Astrocyte (in vitro differentiated cells and primary cell): ENCODE measurements around the gene WWP2. TPM values are rescaled to one million over a fixed set of nuclear protein-coding genes. Genes with fewer than 3 reads are reported as not detected.
"Not testable (repeated sequence)": the region's sequence is repeated elsewhere in the genome, so short reads cannot be mapped to it uniquely, and the experiment has no call there.

Source experiments
- DNase-seq: peaks from one replicate; pipeline ENCODE4 v3.0.0-alpha.2; 2010; ENCODE audit warnings: low read depth
- FAIRE-seq: peaks from 2 replicates; lab custom pipeline; 2011; peaks lifted over from hg19 to GRCh38; lab: Jason Lieb, UNC
- H2AFZ ChIP-seq: 2 replicates; pipeline ENCODE4 v1.6.0; 2012; ENCODE audit warnings: low read depth, low read length, inconsistent platforms
- H3K27ac ChIP-seq: 2 replicates; pipeline ENCODE4 v1.5.1; 2011; ENCODE audit warnings: low read depth, low read length, inconsistent platforms
- H3K27me3 ChIP-seq: 2 replicates; pipeline ENCODE4 v1.6.0; 2011; ENCODE audit warnings: low read length, inconsistent platforms; ENCODE audit not compliant: insufficient read depth
- H3K36me3 ChIP-seq: 2 replicates; pipeline ENCODE4 v1.5.1; 2011; ENCODE audit warnings: low read length, inconsistent platforms; ENCODE audit not compliant: insufficient read depth
- H3K4me1 ChIP-seq: 2 replicates; pipeline ENCODE4 v1.5.1; 2011; ENCODE audit warnings: low read length, inconsistent platforms; ENCODE audit not compliant: insufficient read depth
- H3K4me2 ChIP-seq: 2 replicates; pipeline ENCODE4 v1.6.0; 2012; ENCODE audit warnings: low read length, inconsistent platforms
- H3K4me3 ChIP-seq: 2 replicates; pipeline ENCODE4 v1.5.1; 2011; ENCODE audit warnings: low read depth, mild to moderate bottlenecking, low read length, inconsistent platforms; ENCODE audit not compliant: insufficient read depth
- H3K79me2 ChIP-seq: 2 replicates; pipeline ENCODE4 v1.6.0; 2012; ENCODE audit warnings: mild to moderate bottlenecking, low read length, inconsistent platforms; ENCODE audit not compliant: insufficient read depth
- H3K9ac ChIP-seq: 2 replicates; pipeline ENCODE4 v1.6.0; 2012; ENCODE audit warnings: mild to moderate bottlenecking, low read length, inconsistent platforms
- H3K9me3 ChIP-seq: 2 replicates; pipeline ENCODE4 v1.5.1; 2012; ENCODE audit warnings: low read depth, mild to moderate bottlenecking, low read length, inconsistent platforms; ENCODE audit not compliant: insufficient read depth
- H4K20me1 ChIP-seq: 2 replicates; pipeline ENCODE4 v1.6.0; 2012; ENCODE audit warnings: low read length, inconsistent platforms; ENCODE audit not compliant: insufficient read depth
- H3K27ac Mint-ChIP-seq: one replicate; pipeline ENCODE4 v1.8.0; 2021; ENCODE audit warnings: mild to moderate bottlenecking, mixed read lengths; ENCODE audit not compliant: unreplicated experiment
- H3K27me3 Mint-ChIP-seq: one replicate; pipeline ENCODE4 v1.8.0; 2021; ENCODE audit warnings: low read depth, mixed read lengths; ENCODE audit not compliant: unreplicated experiment
- H3K36me3 Mint-ChIP-seq: one replicate; pipeline ENCODE4 v1.8.0; 2021; ENCODE audit warnings: low read depth, mixed read lengths; ENCODE audit not compliant: unreplicated experiment
- H3K4me1 Mint-ChIP-seq: one replicate; pipeline ENCODE4 v1.8.0; 2021; ENCODE audit warnings: low read depth, mixed read lengths; ENCODE audit not compliant: unreplicated experiment
- H3K4me3 Mint-ChIP-seq: one replicate; pipeline ENCODE4 v1.8.0; 2021; ENCODE audit warnings: mild to moderate bottlenecking, moderate library complexity, mixed read lengths; ENCODE audit not compliant: unreplicated experiment
- H3K9me3 Mint-ChIP-seq: one replicate; pipeline ENCODE4 v1.8.0; 2021; ENCODE audit warnings: mild to moderate bottlenecking, mixed read lengths; ENCODE audit not compliant: unreplicated experiment
- total RNA-seq: library from RNA; stranded (reverse); gene quantifications from 2 replicates; pipeline ENCODE4 v1.2.1, GENCODE V29; 2021

Gene WWP2
- total RNA-seq, 1 donor from 2014 or later, result 28.7 TPM

DNA sequence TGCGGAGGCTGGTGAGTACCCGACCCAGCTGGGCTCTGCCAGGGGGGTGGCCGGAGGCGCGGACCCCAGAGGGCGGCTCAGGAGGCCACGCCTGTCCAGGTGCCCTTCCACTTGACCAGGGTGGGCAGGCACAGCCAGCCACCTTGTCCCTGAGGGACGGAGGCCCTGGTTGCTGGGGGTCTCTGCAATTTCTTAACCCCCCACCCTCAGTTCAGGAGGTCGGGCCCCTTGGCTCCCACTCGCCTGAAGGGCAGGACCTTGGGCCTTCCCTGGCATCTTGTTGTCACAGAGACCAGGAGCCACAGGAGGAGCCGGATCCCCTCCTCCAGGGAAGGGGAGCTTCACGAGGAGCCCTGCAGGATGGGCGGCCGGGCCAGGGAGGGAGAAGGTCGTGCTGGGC lies 190.0 kb downstream of the WWP2 start:
- H3K36me3 ChIP-seq, H3K27me3 ChIP-seq, H3K9me3 Mint-ChIP-seq, H3K4me3 ChIP-seq, H2AFZ ChIP-seq, H3K4me2 ChIP-seq, H3K27ac Mint-ChIP-seq, H3K27me3 Mint-ChIP-seq, H3K4me3 Mint-ChIP-seq, DNase-seq, H3K79me2 ChIP-seq, H3K4me1 Mint-ChIP-seq, FAIRE-seq, H3K4me1 ChIP-seq, H3K9ac ChIP-seq, H3K9me3 ChIP-seq, H3K27ac ChIP-seq, H4K20me1 ChIP-seq, H3K36me3 Mint-ChIP-seq: not testable (repeated sequence)

- not testable (repeated sequence) for H3K4me3 Mint-ChIP-seq, H3K9me3 ChIP-seq, H3K27me3 Mint-ChIP-seq, H3K36me3 Mint-ChIP-seq, H3K27ac ChIP-seq, H3K27me3 ChIP-seq, H3K79me2 ChIP-seq, H3K4me1 Mint-ChIP-seq, H3K27ac Mint-ChIP-seq, H3K4me2 ChIP-seq, H3K4me3 ChIP-seq, FAIRE-seq, H3K9ac ChIP-seq, H2AFZ ChIP-seq, DNase-seq, H3K36me3 ChIP-seq, H4K20me1 ChIP-seq, H3K4me1 ChIP-seq, H3K9me3 Mint-ChIP-seq
Observed at GRCh38 chr16:69952572-69953355, 190.6 kb downstream of the WWP2 start.

DNA sequence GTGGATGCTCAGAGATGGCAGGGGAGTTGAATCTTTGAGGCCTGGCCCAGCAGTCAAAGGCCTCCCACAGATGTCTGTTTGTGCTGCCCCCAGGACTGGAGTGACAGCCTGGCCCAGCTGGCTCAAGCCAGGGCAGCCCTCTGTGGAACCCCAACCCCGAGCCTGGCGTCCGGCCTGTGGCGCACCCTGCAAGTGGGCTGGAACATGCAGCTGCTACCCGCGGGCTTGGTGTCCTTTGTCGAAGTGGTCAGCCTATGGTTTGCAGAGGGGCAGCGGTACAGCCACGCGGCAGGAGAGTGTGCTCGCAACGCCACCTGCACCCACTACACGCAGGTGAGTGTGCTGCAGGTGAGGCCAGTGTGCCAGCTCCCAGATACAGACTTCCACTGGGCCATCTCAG lies 192.1 kb downstream of the WWP2 start:
- not testable (repeated sequence) for DNase-seq, H3K27ac ChIP-seq, H3K4me1 ChIP-seq, H3K9ac ChIP-seq, H3K27me3 Mint-ChIP-seq, H3K27ac Mint-ChIP-seq, H3K4me2 ChIP-seq, H3K4me3 Mint-ChIP-seq, H4K20me1 ChIP-seq, H3K4me3 ChIP-seq, H3K36me3 ChIP-seq, H3K4me1 Mint-ChIP-seq, H3K9me3 ChIP-seq, H3K27me3 ChIP-seq, FAIRE-seq, H3K79me2 ChIP-seq, H3K9me3 Mint-ChIP-seq, H2AFZ ChIP-seq, H3K36me3 Mint-ChIP-seq

DNA sequence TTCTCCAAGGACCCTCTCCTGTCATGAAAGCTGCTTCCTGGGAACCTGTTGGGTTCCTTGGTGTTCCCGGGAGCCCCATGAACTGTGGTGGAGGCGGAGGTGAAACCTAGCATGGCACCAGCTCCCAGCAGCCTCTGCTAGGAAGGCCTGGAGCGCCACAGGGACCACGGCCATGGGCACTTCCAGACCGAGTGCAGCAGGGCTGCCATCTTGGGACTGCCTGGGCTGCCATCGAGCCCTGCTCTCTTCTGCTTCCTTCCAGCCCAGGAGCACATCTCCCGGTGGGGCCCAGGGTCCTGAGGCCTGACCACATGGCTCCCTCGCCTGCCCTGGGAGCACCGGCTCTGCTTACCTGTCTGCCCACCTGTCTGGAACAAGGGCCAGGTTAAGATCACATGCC lies 201.2 kb downstream of the WWP2 start:
- H3K27ac ChIP-seq, H2AFZ ChIP-seq, H3K9ac ChIP-seq, H3K9me3 Mint-ChIP-seq, H4K20me1 ChIP-seq, H3K27me3 ChIP-seq, H3K4me1 ChIP-seq, H3K4me3 Mint-ChIP-seq, H3K36me3 Mint-ChIP-seq, H3K79me2 ChIP-seq, H3K9me3 ChIP-seq, H3K4me2 ChIP-seq, H3K27ac Mint-ChIP-seq, H3K4me1 Mint-ChIP-seq, FAIRE-seq, H3K27me3 Mint-ChIP-seq, H3K36me3 ChIP-seq, H3K4me3 ChIP-seq, DNase-seq: not testable (repeated sequence)

DNA sequence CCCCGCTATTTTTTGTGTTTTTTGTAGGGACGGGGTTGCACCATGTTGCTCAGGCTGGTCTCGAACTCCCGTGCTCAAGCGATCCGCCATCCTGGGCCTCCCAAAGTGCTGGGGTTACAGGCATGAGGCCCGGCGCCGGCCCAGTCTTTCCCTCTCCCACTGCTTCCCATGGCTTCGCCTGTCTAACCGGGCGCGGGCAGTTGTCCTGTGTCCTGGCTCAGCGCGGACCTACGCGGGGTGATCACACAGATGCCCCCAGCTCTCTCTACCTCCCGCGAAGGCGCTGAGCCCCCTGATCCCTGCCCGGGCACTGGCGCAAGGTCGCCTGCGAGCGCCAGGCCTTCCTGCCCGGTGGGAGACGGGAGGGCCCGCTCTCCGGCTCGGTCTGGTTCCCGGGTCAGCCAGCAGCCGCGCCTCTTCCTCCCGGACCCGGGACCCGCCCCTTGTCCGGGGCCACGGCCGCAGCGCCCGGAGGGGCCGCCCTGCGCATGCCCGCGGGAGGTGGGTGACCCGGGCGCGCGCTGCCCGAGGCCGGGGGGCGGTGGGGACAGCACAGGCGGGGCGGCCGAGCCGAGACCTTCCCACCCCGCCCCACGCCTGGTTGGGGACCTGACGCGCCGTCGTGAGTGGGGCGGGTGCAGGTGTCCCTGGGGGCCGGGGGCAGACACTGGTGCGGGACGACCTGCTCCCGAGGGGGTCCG lies 203.0 kb downstream of the WWP2 start:
- not testable (repeated sequence) for H3K79me2 ChIP-seq, H3K27ac ChIP-seq, H3K27me3 Mint-ChIP-seq, H3K4me1 ChIP-seq, H3K27ac Mint-ChIP-seq, H3K9me3 ChIP-seq, H3K9me3 Mint-ChIP-seq, DNase-seq, H3K27me3 ChIP-seq, H3K4me1 Mint-ChIP-seq, FAIRE-seq, H3K36me3 Mint-ChIP-seq, H4K20me1 ChIP-seq, H3K36me3 ChIP-seq, H3K4me3 Mint-ChIP-seq
- Histone ChIP-seq H3K4me3 (peak overlapping the region; percentile 28), H2AFZ (peak overlapping the region; percentile 41), H3K9ac (peak overlapping the region; percentile 23), H3K4me2 (peak overlapping the region; percentile 66)

DNA sequence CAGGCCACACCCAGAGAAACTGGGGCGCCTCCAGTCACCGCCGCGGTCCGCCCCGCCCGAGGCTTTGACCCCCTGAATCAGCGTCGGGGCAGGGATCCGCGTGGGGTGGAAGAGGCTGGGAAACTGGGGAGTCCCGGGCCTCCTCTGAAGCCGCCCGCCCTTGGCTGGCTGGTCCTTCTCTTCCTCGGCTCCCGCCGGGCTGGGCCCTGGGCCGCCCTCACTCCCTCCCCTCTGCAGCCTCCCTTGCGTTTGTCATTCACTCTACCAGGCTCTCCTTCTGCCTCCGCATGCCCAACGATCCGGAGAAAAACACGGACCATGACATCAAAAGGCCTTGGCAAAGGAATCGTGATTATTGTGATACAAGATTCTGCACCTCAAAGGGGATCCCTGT lies 203.5 kb downstream of the WWP2 start:
- H3K4me1 Mint-ChIP-seq, H3K27ac ChIP-seq, H3K36me3 ChIP-seq, H3K27me3 Mint-ChIP-seq, H3K4me3 Mint-ChIP-seq, H3K4me1 ChIP-seq, H3K9me3 Mint-ChIP-seq, H3K36me3 Mint-ChIP-seq, H3K79me2 ChIP-seq, H3K27me3 ChIP-seq, DNase-seq, H3K27ac Mint-ChIP-seq, H2AFZ ChIP-seq, H3K9ac ChIP-seq, FAIRE-seq, H4K20me1 ChIP-seq, H3K4me3 ChIP-seq, H3K9me3 ChIP-seq, H3K4me2 ChIP-seq: not testable (repeated sequence)
